MCF 10A (cell line): ENCODE data around the gene AKR1B1. TPM values are rescaled to one million over a fixed set of nuclear protein-coding genes. Genes with fewer than 3 reads are reported as not detected.

ENCODE experiments used
- BruUV-seq: library from RNA; stranded (reverse); fragments of 400-500 nt; replicated peaks from 2 replicates; lab custom pipeline; 2021; lab: Mats Ljungman, UMichigan
- CTCF ChIA-PET: fragments of 300-600 bp; sonication (Branson Sonifier 250); formaldehyde crosslinking; extraction: SDS; loops from one replicate; lab custom pipeline; 2021; ENCODE audit warnings: antibody characterized with exemption, inconsistent platforms; lab: Yijun Ruan, JAX
- POLR2A ChIA-PET: fragments of 300-600, 350-650 bp; sonication (Branson Sonifier 250); formaldehyde crosslinking; extraction: SDS; loops from one replicate; lab custom pipeline; 2020; ENCODE audit warnings: antibody characterized with exemption, inconsistent platforms; lab: Yijun Ruan, JAX
- DNase-seq: peaks from one replicate; pipeline ENCODE4 v3.0.0-alpha.2; 2018; ENCODE audit not compliant: unreplicated experiment
- H3K27ac Mint-ChIP-seq: one replicate; pipeline ENCODE4 v1.8.0; 2022; ENCODE audit warnings: mild to moderate bottlenecking, low read depth, mixed read lengths; ENCODE audit not compliant: unreplicated experiment
- H3K27me3 Mint-ChIP-seq: one replicate; pipeline ENCODE4 v1.8.0; 2022; ENCODE audit warnings: mixed read lengths; ENCODE audit not compliant: insufficient read depth, unreplicated experiment
- H3K36me3 Mint-ChIP-seq: one replicate; pipeline ENCODE4 v1.8.0; 2022; ENCODE audit warnings: mild to moderate bottlenecking, moderate library complexity, mixed read lengths; ENCODE audit not compliant: insufficient read depth, unreplicated experiment
- H3K4me1 Mint-ChIP-seq: one replicate; pipeline ENCODE4 v1.8.0; 2022; ENCODE audit warnings: mixed read lengths; ENCODE audit not compliant: insufficient read depth, unreplicated experiment
- H3K4me3 Mint-ChIP-seq: one replicate; pipeline ENCODE4 v1.8.0; 2022; ENCODE audit warnings: mild to moderate bottlenecking, moderate library complexity, mixed read lengths; ENCODE audit not compliant: unreplicated experiment
- H3K9me3 Mint-ChIP-seq: one replicate; pipeline ENCODE4 v1.8.0; 2022; ENCODE audit warnings: mixed read lengths; ENCODE audit not compliant: unreplicated experiment
- CTCF ChIP-seq: fragments of 200-600 bp; IDR thresholded peaks from one replicate; pipeline ENCODE4 v1.8.0; 2022; ENCODE audit warnings: antibody characterized with exemption, mild to moderate bottlenecking; ENCODE audit not compliant: unreplicated experiment
- intact Hi-C: fragments of 100-400 bp; cut with micrococcal nuclease; formaldehyde crosslinking; loops from 2 replicates; pipeline ENCODE4 v1.14.1; 2022
- total RNA-seq: library from RNA; stranded (reverse); gene quantifications from 2 replicates; pipeline ENCODE4 v1.2.3, GENCODE V29; 2022

AKR1B1 gene
- total RNA-seq, 1 experiment from 2014 or later, result 128 TPM

- Mint-ChIP-seq H3K27me3 (no peaks in the 10 kb centered on the region), H3K4me3 (no peak overlapping the region), H3K27ac (peak overlapping the region; percentile 84), H3K36me3 (no peaks in the 10 kb centered on the region), H3K9me3 (no peaks in the 10 kb centered on the region), H3K4me1 (peaks cover 17% of the 10 kb centered on the region)
- DNase-seq, result peak; percentile 67
- TF ChIP-seq CTCF, result no peak
- ChIA-PET POLR2A (interaction anchor here (1.2 kb wide), 1 partner anchor 10 kb away, joined by 3 read pairs; no protein-coding TSS in a partner anchor), CTCF (interaction anchor here (0.5 to 1.6 kb wide), 3 partner anchors 41 to 743 kb away, joined by 3 to 5 read pairs (median 4); no protein-coding TSS in a partner anchor)
- intact Hi-C loops, result no loop called here
- no TSS peak for BruUV-seq
Measured at GRCh38 chr7:134473861-134474291, 15.0 kb upstream of the AKR1B1 start.

GRCh38 chr7:134472572-134473244, 13.8 kb upstream of the AKR1B1 start:
- POLR2A ChIA-PET, result no interaction called here

GRCh38 chr7:134470864-134471263, 12.0 kb upstream of the AKR1B1 start:
- no peak for TF ChIP-seq CTCF
- Mint-ChIP-seq H3K36me3 (no peaks in the 10 kb centered on the region), H3K27me3 (no peaks in the 10 kb centered on the region), H3K4me3 (no peak overlapping the region), H3K27ac (peak overlapping the region; percentile 47), H3K4me1 (peaks cover 28% of the 10 kb centered on the region), H3K9me3 (no peaks in the 10 kb centered on the region)
- DNase-seq, result peak; percentile 89
- intact Hi-C loops, result no loop called here
- POLR2A ChIA-PET, result interaction anchor here (0.7 to 1.8 kb wide), 5 partner anchors 11 to 39 kb away, joined by 3 to 9 read pairs (median 4); no protein-coding TSS in a partner anchor
- CTCF ChIA-PET, result interaction anchor here (0.7 to 1.9 kb wide), 6 partner anchors 9 to 43 kb away, joined by 3 to 5 read pairs (median 4); no protein-coding TSS in a partner anchor
- BruUV-seq, result no TSS peak

More at GRCh38 chr7:134472572-134473244, 13.8 kb upstream of the AKR1B1 start:
- TF ChIP-seq CTCF, result no peak
- CTCF ChIA-PET, result interaction anchor here (1.6 kb wide), 1 partner anchor 40 kb away, joined by 4 read pairs; no protein-coding TSS in a partner anchor
- Mint-ChIP-seq H3K4me1 (peaks cover 26% of the 10 kb centered on the region), H3K27ac (no peak overlapping the region), H3K27me3 (no peaks in the 10 kb centered on the region), H3K9me3 (no peaks in the 10 kb centered on the region), H3K4me3 (no peak overlapping the region), H3K36me3 (no peaks in the 10 kb centered on the region)
- intact Hi-C loops, result no loop called here
- no peak for DNase-seq
- BruUV-seq, result no TSS peak

- Mint-ChIP-seq H3K4me1 (peaks cover 28% of the 10 kb centered on the region), H3K27ac (no peak overlapping the region), H3K9me3 (peaks cover 8% of the 10 kb centered on the region), H3K36me3 (peaks cover 3% of the 10 kb centered on the region), H3K27me3 (no peaks in the 10 kb centered on the region), H3K4me3 (no peak overlapping the region)
- intact Hi-C loops, result no loop called here
- BruUV-seq, result no TSS peak
- no peak for DNase-seq
- TF ChIP-seq CTCF, result no peak
- CTCF ChIA-PET, result interaction anchor here (0.7 to 1.9 kb wide), 3 partner anchors 8 to 44 kb away, joined by 3 to 5 read pairs (median 3); no protein-coding TSS in a partner anchor
- POLR2A ChIA-PET, result interaction anchor here (1.8 kb wide), 1 partner anchor 10 kb away, joined by 9 read pairs; no protein-coding TSS in a partner anchor
Measured at GRCh38 chr7:134469622-134470021, 10.7 kb upstream of the AKR1B1 start.
